GM21390 (cell line): Measurements from ENCODE around the gene FHOD3.
A peak's percentile ranks its signal among the peaks of the same experiment; 100 is the strongest.

Experiments
- ATAC-seq: cut with Tn5 transposase; IDR thresholded peaks from one replicate; pipeline ENCODE4 v1.9.1; 2021; ENCODE audit not compliant: unreplicated experiment

Gene FHOD3

GRCh38 chr18:36295880-36296301 is 1.6 kb upstream of the FHOD3 start:
- no peak for ATAC-seq

GRCh38 chr18:36296650-36297416 is 680 bp upstream of the FHOD3 start:
- ATAC-seq = peak; percentile 17

GRCh38 chr18:36298126-36298741 is 721 bp downstream of the FHOD3 start:
- no peak for ATAC-seq

GRCh38 chr18:36299015-36299414 is 1.5 kb downstream of the FHOD3 start:
- ATAC-seq = no peak

GRCh38 chr18:36300211-36300610 is 2.7 kb downstream of the FHOD3 start:
- no peak for ATAC-seq

GRCh38 chr18:36301884-36302283 is 4.4 kb downstream of the FHOD3 start:
- ATAC-seq = no peak

- no peak for ATAC-seq
These were observed 5.2 kb downstream of the FHOD3 start for GRCh38 chr18:36302676-36303075.

- no peak for ATAC-seq
These were observed 5.8 kb downstream of the FHOD3 start for GRCh38 chr18:36303211-36303844.

GRCh38 chr18:36304723-36305122 is 7.2 kb downstream of the FHOD3 start:
- no peak for ATAC-seq

- no peak for ATAC-seq
These were observed 7.9 kb downstream of the FHOD3 start for GRCh38 chr18:36305375-36305774.

- ATAC-seq = no peak
These were observed 10.0 kb downstream of the FHOD3 start for GRCh38 chr18:36307513-36307912.

GRCh38 chr18:36308711-36309435 is 11.4 kb downstream of the FHOD3 start:
- no peak for ATAC-seq

GRCh38 chr18:36309436-36310391 is 12.2 kb downstream of the FHOD3 start:
- ATAC-seq = no peak

GRCh38 chr18:36311026-36311570 is 13.6 kb downstream of the FHOD3 start:
- no peak for ATAC-seq

- no peak for ATAC-seq
These were observed 15.4 kb downstream of the FHOD3 start for GRCh38 chr18:36312806-36313395.

- ATAC-seq = no peak
These were observed 16.6 kb downstream of the FHOD3 start for GRCh38 chr18:36314098-36314497.

- no peak for ATAC-seq
These were observed 17.2 kb downstream of the FHOD3 start for GRCh38 chr18:36314754-36315153.

- no peak for ATAC-seq
These were observed 18.2 kb downstream of the FHOD3 start for GRCh38 chr18:36315736-36316135.

- no peak for ATAC-seq
These were observed 18.7 kb downstream of the FHOD3 start for GRCh38 chr18:36316246-36316645.
